ENCODE data around the gene PRR7.
A peak's percentile ranks its signal among the peaks of the same experiment; 100 is the strongest.
"Not testable (repeated sequence)": the region's sequence is repeated elsewhere in the genome, so short reads cannot be mapped to it uniquely, and the experiment has no call there.

The PRR7 gene

DNA sequence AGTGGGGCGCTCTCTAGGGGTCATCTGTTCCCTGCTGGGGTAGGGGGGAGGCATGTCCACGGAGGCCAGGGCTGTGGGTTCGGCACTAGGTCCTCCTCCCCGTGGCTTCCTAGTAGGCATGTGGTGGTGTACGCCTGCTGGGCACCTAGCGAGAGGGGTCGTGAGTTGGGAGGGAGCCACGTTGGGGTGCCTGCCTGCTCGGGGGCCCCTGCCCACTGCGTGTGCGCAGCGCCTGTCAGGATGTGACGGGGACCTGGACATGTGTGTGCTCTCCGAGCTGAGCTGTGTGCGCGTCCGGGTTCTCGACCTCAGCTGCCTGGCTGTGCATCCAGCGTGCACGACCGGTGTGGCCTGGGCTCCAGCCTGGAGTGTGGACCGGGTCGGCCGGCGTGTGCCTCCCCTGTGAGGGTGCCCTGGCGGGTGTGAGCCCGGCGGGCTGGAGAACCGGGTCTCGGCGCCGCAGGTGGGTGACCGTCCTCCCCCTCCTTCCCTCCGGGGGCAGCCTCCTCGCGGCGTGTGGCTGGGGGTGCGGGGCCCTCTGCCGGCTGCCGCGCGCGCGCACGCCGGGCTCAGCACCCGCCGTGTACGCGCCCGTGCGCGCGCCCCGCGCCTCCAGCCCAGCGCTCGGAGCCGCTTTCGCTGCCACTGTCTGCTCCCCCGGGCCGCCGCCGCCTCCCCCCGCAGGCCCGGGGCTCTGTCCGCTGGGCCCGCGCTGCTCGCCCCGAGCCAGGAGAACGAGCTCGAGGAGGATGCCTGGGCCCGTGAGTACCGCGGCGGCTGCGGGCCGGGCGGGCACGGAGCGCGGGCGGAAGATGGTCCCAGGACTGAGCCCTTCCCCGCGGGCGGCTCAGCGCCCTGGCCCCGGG, at the start of gene PRR7:
TSS of gene PRR7 (plus strand) at position 615 of the 866 bp plus-strand sequence. CDS start 8,254 bp downstream, outside the sequence.
- DNase-seq (ENCODE audit: low spot score) = peak; percentile 95

DNA sequence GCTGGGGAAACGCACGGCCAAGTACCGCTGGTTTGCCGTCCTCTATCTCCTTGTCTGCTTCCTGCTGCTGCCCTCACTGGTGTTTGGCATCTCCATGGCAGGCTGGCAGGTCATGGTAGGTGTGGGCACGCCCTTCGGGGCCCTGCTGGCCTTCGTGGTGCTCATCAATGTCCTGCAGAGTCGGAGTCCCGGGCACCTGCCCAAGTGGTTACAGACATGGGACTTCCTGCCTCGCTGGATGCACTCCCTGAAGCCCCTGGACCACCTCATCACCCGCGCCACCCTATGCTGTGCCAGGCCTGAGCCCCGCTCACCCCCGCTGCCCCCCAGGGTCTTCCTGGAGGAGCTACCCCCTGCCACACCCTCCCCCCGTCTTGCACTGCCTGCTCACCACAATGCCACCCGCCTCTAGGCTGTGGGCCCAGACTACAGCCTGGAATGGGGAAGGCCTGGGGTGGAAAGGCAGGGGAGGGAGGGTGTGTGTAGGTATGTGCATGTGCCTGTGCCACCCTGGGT, 48.7 kb upstream of the PRR7 start:
- no peak for DNase-seq (ENCODE audit: low spot score)

- no peak for DNase-seq (ENCODE audit: low spot score)
Observed at GRCh38 chr5:177399997-177400868, 46.4 kb upstream of the PRR7 start, which contains the start of gene PFN3. Gene PFN3 (minus strand): TSS chr5:177400661. CDS start chr5:177400576, 85 bp downstream.

- DNase-seq (ENCODE audit: low spot score) = peak; percentile 54
Observed at GRCh38 chr5:177402271-177403043, 44.2 kb upstream of the PRR7 start.

DNA sequence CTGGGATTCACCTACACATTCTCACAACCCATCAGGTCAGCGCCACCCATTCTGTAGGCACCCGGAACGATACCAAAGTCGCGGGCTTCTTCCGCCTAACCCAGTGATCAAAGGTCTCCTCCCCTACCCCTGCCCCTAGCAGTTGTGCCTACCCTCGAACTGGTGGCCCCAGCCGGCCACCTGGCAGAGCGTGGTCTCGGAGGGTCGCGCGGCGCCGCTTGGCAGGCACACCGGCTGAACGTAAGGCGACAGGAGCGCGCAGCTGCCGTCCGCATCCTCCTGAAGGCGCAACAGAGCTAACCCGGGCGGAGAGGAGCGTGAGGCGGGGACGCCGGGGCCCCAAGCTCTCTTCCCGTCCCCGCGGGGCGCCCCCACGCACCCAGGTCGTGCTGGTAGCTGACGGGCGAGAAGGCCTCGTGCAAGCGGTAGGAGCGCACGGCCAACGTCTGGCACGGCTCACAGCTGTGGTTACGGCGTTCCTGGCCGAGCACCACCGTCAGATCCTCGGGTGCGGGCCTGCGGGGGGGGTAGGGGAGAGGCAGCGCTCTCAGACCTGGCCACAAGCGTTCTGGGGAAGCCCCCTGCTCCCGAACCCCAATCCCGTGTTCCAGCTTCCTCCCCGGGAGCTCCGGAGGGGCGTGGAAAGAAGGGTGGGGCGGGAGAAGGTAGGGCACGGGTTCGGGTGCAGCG, 43.4 kb upstream of the PRR7 start:
- DNase-seq (ENCODE audit: low spot score) = no peak

DNA sequence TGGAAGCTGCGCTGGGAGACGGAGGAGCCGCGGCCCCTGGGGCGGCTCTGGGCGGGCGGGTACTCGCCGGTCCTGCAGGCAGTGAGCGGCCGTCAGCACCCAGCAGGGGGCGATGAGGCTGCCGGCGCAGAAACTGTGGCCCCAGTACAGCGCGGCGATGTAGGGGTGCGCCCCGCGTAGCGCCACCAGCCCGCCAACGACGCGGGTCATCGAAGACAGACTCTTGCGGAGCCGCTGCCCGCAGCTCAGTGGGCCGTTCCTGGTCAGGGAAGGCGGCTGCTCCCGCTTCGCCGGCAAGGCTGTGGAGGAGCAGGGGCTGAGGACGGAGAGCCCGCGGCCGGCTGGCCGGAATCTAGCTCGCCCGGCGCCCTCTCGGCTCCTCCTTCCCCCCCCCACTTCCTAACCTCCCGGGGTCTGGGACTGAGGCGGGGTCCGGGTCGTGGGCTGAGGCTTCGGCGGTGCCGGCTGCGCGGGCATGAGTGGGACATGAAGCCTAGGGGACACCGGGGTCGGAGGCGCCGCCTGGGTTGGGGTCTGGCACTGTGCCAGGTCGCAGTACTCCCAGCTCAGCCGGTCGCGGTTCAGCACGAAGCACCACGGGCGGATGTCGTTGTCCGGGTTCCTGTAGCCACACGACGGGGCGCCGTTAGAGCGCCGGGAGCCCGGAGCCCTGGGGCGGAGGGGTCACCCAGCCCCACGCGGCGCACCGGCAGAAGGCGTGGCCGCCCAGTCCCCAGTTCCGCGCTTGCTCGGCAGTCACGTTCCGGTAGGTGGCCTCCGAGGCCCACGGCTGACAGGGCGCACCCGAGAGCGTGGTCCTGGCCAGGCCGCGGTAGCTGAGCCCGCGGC, 42.6 kb upstream of the PRR7 start:
- peak; percentile 93 for DNase-seq (ENCODE audit: low spot score)

DNA sequence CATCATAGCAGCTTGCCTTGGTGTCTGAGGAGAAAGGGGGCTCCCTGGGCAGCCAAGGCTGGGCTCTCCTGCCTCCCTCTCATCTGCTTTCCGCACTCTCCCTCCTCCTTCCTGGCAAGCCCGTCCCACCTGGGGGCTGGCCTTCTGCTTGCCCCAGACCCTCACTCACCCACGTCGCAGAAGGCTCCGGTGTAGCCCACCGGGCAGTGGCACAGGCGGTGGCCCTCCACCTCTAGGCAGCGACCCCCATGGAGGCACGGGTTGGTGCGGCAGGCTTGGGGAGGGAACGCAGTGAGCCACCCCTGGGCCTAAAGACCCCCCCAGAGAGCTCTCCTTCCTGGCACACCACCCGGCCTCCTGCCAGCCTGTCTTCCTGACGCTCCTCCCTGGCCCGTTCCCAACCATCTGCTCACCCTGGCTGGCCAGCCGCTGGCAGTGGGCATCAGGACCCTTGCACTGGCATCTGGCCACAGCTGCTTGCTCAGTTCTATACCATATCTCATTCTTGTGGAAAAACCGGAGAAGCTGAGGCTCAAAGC, 41.9 kb upstream of the PRR7 start:
- DNase-seq (ENCODE audit: low spot score) = no peak

GRCh38 chr5:177405312-177405711, 41.3 kb upstream of the PRR7 start:
- no peak for DNase-seq (ENCODE audit: low spot score)

- no peak for DNase-seq (ENCODE audit: low spot score)
Observed at GRCh38 chr5:177405805-177406204, 40.8 kb upstream of the PRR7 start.

- DNase-seq (ENCODE audit: low spot score) = no peak
Observed at GRCh38 chr5:177409043-177409801, 37.4 kb upstream of the PRR7 start, which contains the start of gene F12. Gene F12 (minus strand): TSS chr5:177409564. CDS start chr5:177409527, 37 bp downstream.

GRCh38 chr5:177410575-177410974, 36.0 kb upstream of the PRR7 start:
- DNase-seq (ENCODE audit: low spot score) = no peak

DNA sequence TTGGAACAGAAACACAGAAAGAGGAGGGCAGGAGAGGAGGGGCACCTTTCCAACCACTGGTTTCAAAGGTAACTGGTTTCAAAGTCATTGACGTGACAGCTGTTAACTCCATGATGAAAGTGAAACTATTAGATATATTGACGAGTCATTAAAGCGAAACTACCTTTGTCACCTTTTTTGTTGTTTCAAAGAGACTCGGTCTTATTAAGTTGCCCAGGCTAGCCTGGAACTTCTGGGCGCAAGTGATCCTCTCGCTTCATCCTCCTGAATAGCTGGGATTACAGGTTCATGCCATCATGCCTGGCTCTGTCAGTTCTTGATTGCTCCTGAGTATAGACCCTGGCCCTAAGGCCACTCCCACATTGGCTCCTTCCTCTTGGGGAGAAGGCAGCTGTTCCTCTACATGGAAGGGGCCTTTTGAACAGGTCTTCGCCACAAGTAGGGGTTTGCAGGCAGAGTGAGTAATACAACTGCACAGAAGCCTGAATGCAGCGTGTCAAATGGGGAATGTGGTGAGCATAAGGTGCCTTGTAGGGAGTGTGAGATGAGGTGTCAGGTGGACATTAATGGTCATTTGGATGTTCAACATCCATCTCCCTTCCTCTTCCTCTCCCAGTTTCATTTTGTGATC, 33.9 kb upstream of the PRR7 start:
- DNase-seq (ENCODE audit: low spot score) = no peak

DNA sequence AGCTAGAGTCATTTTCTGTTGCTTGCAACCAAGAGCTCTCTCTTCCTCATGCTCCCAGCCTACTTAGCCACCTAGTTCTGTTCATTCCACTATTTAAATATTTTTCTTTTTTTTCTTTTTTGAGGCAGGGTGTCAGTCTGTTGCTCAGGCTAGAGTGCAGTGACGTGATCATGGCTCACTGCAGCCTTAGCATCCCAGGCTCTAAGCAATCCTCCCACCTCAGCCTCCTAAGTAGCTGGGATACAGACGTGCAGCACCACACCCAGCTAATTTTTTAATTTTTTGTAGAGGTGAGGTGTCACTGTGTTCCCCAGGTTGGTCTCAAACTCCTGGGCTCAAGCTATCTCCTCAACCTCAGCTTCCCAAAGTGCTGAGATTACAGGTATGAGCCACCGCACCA, 32.1 kb upstream of the PRR7 start:
- no peak for DNase-seq (ENCODE audit: low spot score)

GRCh38 chr5:177417081-177417480, 29.5 kb upstream of the PRR7 start:
- not testable (repeated sequence) for DNase-seq (ENCODE audit: low spot score)

- DNase-seq (ENCODE audit: low spot score) = no peak
Observed at GRCh38 chr5:177419046-177419445, 27.6 kb upstream of the PRR7 start.

GRCh38 chr5:177420472-177420871, 26.1 kb upstream of the PRR7 start:
- DNase-seq (ENCODE audit: low spot score) = not testable (repeated sequence)

DNA sequence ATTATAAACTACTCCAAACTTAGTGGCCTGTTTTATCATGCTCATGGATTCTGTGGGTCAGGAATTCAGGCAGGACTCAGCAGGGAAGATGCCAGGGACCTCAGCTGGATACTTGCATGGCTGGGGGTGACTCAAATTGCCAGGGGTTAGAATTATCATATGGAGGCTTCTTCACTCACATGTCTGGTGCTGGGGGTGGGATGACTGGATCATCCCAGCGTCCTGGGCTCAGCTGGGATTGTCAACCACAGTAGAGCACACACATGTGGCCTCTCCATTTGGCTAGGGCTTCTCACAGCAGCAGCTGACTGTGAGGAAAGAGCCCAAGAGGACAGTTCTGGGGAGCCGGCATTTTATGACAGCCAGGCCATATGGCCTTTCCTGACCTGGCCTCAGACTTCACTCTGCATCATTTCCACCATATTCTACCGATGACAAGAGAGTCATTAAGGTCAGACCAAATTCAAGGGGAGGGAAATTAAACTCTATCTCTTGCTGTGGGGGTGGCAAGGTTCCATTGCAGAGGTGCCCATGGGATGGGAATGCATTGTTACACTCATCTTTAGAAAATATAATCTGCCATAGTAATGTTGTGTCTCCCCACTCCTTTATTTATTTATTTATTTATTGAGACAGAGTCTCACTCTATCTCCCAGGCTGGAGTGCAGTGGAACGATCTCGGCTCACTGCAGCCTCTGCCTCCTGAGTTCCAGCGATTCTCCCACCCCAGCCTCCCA, 25.4 kb upstream of the PRR7 start:
- no peak for DNase-seq (ENCODE audit: low spot score)

GRCh38 chr5:177423671-177424070, 22.9 kb upstream of the PRR7 start:
- no peak for DNase-seq (ENCODE audit: low spot score)
